NCI-H345 treated with DMSO at 0.1 percent for 48 hours (cell line): ENCODE results near the gene RNGTT.
"Not testable (repeated sequence)": the region's sequence is repeated elsewhere in the genome, so short reads cannot be mapped to it uniquely, and the experiment has no call there.

Experiments used
- DNase-seq: peaks from one replicate; lab custom pipeline; 2025; ENCODE audit not compliant: unreplicated experiment; lab: John Stamatoyannopoulos, UW

The RNGTT gene

GRCh38 chr6:88823998-88824397, 139.4 kb downstream of the RNGTT start:
- DNase-seq = no peak

GRCh38 chr6:88815491-88815890, 147.9 kb downstream of the RNGTT start:
- no peak for DNase-seq

GRCh38 chr6:88814909-88815308, 148.5 kb downstream of the RNGTT start:
- DNase-seq = no peak

GRCh38 chr6:88813045-88813444, 150.4 kb downstream of the RNGTT start:
- DNase-seq = peak; percentile 0

- DNase-seq = no peak
Observed at GRCh38 chr6:88810701-88811100, 152.7 kb downstream of the RNGTT start.

GRCh38 chr6:88810089-88810488, 153.3 kb downstream of the RNGTT start:
- DNase-seq = no peak

- no peak for DNase-seq
Observed at GRCh38 chr6:88808381-88808780, 155.0 kb downstream of the RNGTT start.

GRCh38 chr6:88807622-88808021, 155.8 kb downstream of the RNGTT start:
- no peak for DNase-seq

GRCh38 chr6:88806728-88807127, 156.7 kb downstream of the RNGTT start:
- DNase-seq = no peak

GRCh38 chr6:88804701-88805100, 158.7 kb downstream of the RNGTT start:
- DNase-seq = no peak

GRCh38 chr6:88785478-88785877, 177.9 kb downstream of the RNGTT start:
- DNase-seq = no peak

GRCh38 chr6:88780714-88781389, 182.6 kb downstream of the RNGTT start:
- DNase-seq = peak; percentile 32

- DNase-seq = no peak
Observed at GRCh38 chr6:88775866-88776571, 187.4 kb downstream of the RNGTT start.

- not testable (repeated sequence) for DNase-seq
Observed at GRCh38 chr6:88768114-88768513, 195.3 kb downstream of the RNGTT start.

- no peak for DNase-seq
Observed at GRCh38 chr6:88764081-88764480, 199.3 kb downstream of the RNGTT start.

GRCh38 chr6:88763160-88763559, 200.3 kb downstream of the RNGTT start:
- no peak for DNase-seq

GRCh38 chr6:88761237-88762031, 202.0 kb downstream of the RNGTT start:
- no peak for DNase-seq

GRCh38 chr6:88760091-88760490, 203.3 kb downstream of the RNGTT start:
- DNase-seq = no peak

- no peak for DNase-seq
Observed at GRCh38 chr6:88750936-88751335, 212.5 kb downstream of the RNGTT start.

GRCh38 chr6:88749849-88750248, 213.6 kb downstream of the RNGTT start:
- DNase-seq = no peak

- DNase-seq = no peak
Observed at GRCh38 chr6:88748141-88748540, 215.3 kb downstream of the RNGTT start.

- no peak for DNase-seq
Observed at GRCh38 chr6:88741939-88742338, 221.5 kb downstream of the RNGTT start.
